SU-DHL-6 (cell line): Measurements from ENCODE around the gene KYAT1.

Source experiments
- H2AFZ ChIP-seq: fragments of 200-600 bp; sonication (generic); 2 replicates; pipeline ENCODE4 v1.6.1; 2014; ENCODE audit warnings: low read depth, mild to moderate bottlenecking, moderate library complexity, mixed read lengths, antibody characterized with exemption, low read length; ENCODE audit not compliant: severe bottlenecking
- H3F3A ChIP-seq: fragments of 200-600 bp; shearing (Covaris generic); 2 replicates; pipeline ENCODE4 v1.6.0; 2016; ENCODE audit warnings: antibody characterized with exemption, mild to moderate bottlenecking; ENCODE audit not compliant: insufficient read depth
- H3K27ac ChIP-seq: fragments of 200-600 bp; sonication (generic); 2 replicates; pipeline ENCODE4 v1.5.1; 2016; ENCODE audit warnings: low read depth, mild to moderate bottlenecking, low read length, moderate library complexity, mixed read lengths
- H3K27me3 ChIP-seq: fragments of 200-600 bp; sonication (generic), shearing (Covaris generic); 2 replicates; pipeline ENCODE4 v1.6.0; 2014; ENCODE audit warnings: mild to moderate bottlenecking, low read length
- H3K36me3 ChIP-seq: fragments of 200-600 bp; sonication (generic); 2 replicates; pipeline ENCODE4 v1.6.1; 2014; ENCODE audit warnings: mild to moderate bottlenecking, low read length, mixed read lengths
- H3K4me2 ChIP-seq: fragments of 300-600, 200-600 bp; shearing (Covaris generic), sonication (generic); 2 replicates; pipeline ENCODE4 v1.6.0; 2014; ENCODE audit warnings: low read length, low read depth, mild to moderate bottlenecking; ENCODE audit not compliant: poor library complexity, severe bottlenecking
- H3K4me3 ChIP-seq: fragments of 200-600 bp; sonication (generic); 2 replicates; pipeline ENCODE4 v1.5.1; 2014; ENCODE audit warnings: antibody characterized with exemption, low read length, mild to moderate bottlenecking, mixed read lengths; ENCODE audit not compliant: insufficient read depth, poor library complexity, severe bottlenecking
- H3K79me2 ChIP-seq: fragments of 200-600 bp; sonication (generic); 2 replicates; pipeline ENCODE4 v1.6.1; 2014; ENCODE audit warnings: mild to moderate bottlenecking, low read length, moderate library complexity; ENCODE audit not compliant: insufficient read depth
- H3K9ac ChIP-seq: fragments of 200-600 bp; sonication (generic); 2 replicates; pipeline ENCODE4 v1.7.0; 2014; ENCODE audit warnings: mild to moderate bottlenecking, low read length
- H3K9me2 ChIP-seq: fragments of 200-600 bp; sonication (generic); replicated peaks from 2 replicates; pipeline ENCODE4 v1.6.1; 2014; ENCODE audit warnings: low read length; ENCODE audit not compliant: insufficient read depth
- H3K9me3 ChIP-seq: fragments of 200-600 bp; sonication (generic); 2 replicates; pipeline ENCODE4 v1.6.1; 2014; ENCODE audit warnings: low read length, mixed read lengths; ENCODE audit not compliant: insufficient read depth
- H4K20me1 ChIP-seq: fragments of 200-600 bp; sonication (generic); 2 replicates; pipeline ENCODE4 v1.6.1; 2014; ENCODE audit warnings: low read depth, mild to moderate bottlenecking, antibody characterized with exemption, low read length, moderate library complexity, mixed read lengths
- CTCF ChIP-seq: fragments of 200-600 bp; sonication (generic); IDR thresholded peaks from one replicate; pipeline ENCODE4 v1.5.1; 2017; ENCODE audit warnings: antibody characterized with exemption, mild to moderate bottlenecking, low read length, moderate library complexity; ENCODE audit not compliant: insufficient read depth, poor library complexity, severe bottlenecking
- EZH2phosphoT487 ChIP-seq: fragments of 200-600 bp; sonication (generic), shearing (Covaris generic); conservative IDR thresholded peaks from 2 replicates; pipeline ENCODE4 v1.6.1; 2018; ENCODE audit warnings: mild to moderate bottlenecking, antibody characterized with exemption, low read length, moderate library complexity, mixed read lengths

KYAT1 gene

GRCh38 chr9:128913995-128914772, 32.4 kb upstream of the KYAT1 start:
- Histone ChIP-seq H3K9ac (no peak overlapping the region), H3K27ac (no peak overlapping the region), H3K27me3 (no peaks in the 10 kb centered on the region), H3K9me2 (no peaks in the 10 kb centered on the region), H3K4me3 (no peak overlapping the region), H3K4me2 (no peak overlapping the region), H4K20me1 (no peaks in the 10 kb centered on the region), H3K36me3 (no peaks in the 10 kb centered on the region), H3K79me2 (peaks cover 22% of the 10 kb centered on the region), H3F3A (peaks cover 9% of the 10 kb centered on the region), H2AFZ (no peak overlapping the region), H3K9me3 (no peaks in the 10 kb centered on the region)
- TF ChIP-seq CTCF (no peak), EZH2phosphoT487 (no peak)

GRCh38 chr9:128913048-128913900, 31.5 kb upstream of the KYAT1 start:
- no peak overlapping the region for H3K4me2 ChIP-seq

GRCh38 chr9:128912270-128912853, 30.6 kb upstream of the KYAT1 start:
- no peaks in the 10 kb centered on the region for H3F3A ChIP-seq
- no peak for TF ChIP-seq EZH2phosphoT487
- H3K4me2 ChIP-seq, result no peak overlapping the region
- H3K27ac ChIP-seq, result no peak overlapping the region
- H3K27me3 ChIP-seq, result no peaks in the 10 kb centered on the region
- H4K20me1 ChIP-seq, result no peaks in the 10 kb centered on the region
- no peak overlapping the region for H3K4me3 ChIP-seq
- no peak overlapping the region for H2AFZ ChIP-seq
- H3K9me2 ChIP-seq, result no peaks in the 10 kb centered on the region
- H3K36me3 ChIP-seq, result no peaks in the 10 kb centered on the region
- H3K9ac ChIP-seq, result no peak overlapping the region
- H3K9me3 ChIP-seq, result no peaks in the 10 kb centered on the region
- peaks cover 22% of the 10 kb centered on the region for H3K79me2 ChIP-seq

More at GRCh38 chr9:128913048-128913900, 31.5 kb upstream of the KYAT1 start:
- Histone ChIP-seq H3K27ac (no peak overlapping the region), H3K27me3 (no peaks in the 10 kb centered on the region), H3K79me2 (peaks cover 22% of the 10 kb centered on the region), H3K9me2 (no peaks in the 10 kb centered on the region), H2AFZ (no peak overlapping the region), H4K20me1 (no peaks in the 10 kb centered on the region), H3F3A (0 out of 2 replicates have a peak, but pooled peaks cover 6% of the 10 kb centered on the region), H3K9me3 (no peaks in the 10 kb centered on the region), H3K36me3 (no peaks in the 10 kb centered on the region), H3K9ac (no peak overlapping the region), H3K4me3 (no peak overlapping the region)
- TF ChIP-seq EZH2phosphoT487 (no peak), CTCF (no peak)
